Measurements from ENCODE around the gene SUMF2.
"Not testable (repeated sequence)": the region's sequence is repeated elsewhere in the genome, so short reads cannot be mapped to it uniquely, and the experiment has no call there.

GRCh38 chr7:56098187-56099008, 34.3 kb downstream of the SUMF2 start:
- TF ChIP-seq EZH2 (IDR thresholded peaks at IDR 0.05; ENCODE audit: insufficient read depth, poor library complexity, severe bottlenecking); EZH2phosphoT487 (IDR thresholded peaks at IDR 0.05; ENCODE audit: insufficient read depth, low read depth): not testable (repeated sequence)
